SK-N-SH (cell line): ENCODE results near the gene MROH2A. TPM values are rescaled to one million over a fixed set of nuclear protein-coding genes. Genes with fewer than 3 reads are reported as not detected.

Source experiments
- CTCF ChIA-PET: fragments of 300-600, 350-600 bp; formaldehyde crosslinking; extraction: SDS; loops from one replicate; lab custom pipeline; 2021; lab: Yijun Ruan, JAX
- POLR2A ChIA-PET: fragments of 350-600 bp; sonication (Branson Sonifier 250); formaldehyde crosslinking; extraction: SDS; loops from one replicate; lab custom pipeline; 2020; ENCODE audit warnings: antibody characterized with exemption, inconsistent platforms; lab: Yijun Ruan, JAX
- DNase-seq: peaks from one replicate; pipeline ENCODE4 v3.0.0; 2012
- H2AFZ ChIP-seq: fragments of 200-600 bp; sonication (generic); 2 replicates; pipeline ENCODE4 v1.8.1; 2016; ENCODE audit warnings: antibody characterized with exemption, mild to moderate bottlenecking, low read depth
- H3F3A ChIP-seq: fragments of 200-600 bp; sonication (generic); replicated peaks from 2 replicates; pipeline ENCODE3; 2016; ENCODE audit warnings: antibody characterized with exemption, mild to moderate bottlenecking; ENCODE audit not compliant: insufficient read depth
- H3K27ac ChIP-seq, 2 experiments: fragments of 200-500 bp in 1 of 2; fragments of 200-600 bp in 1 of 2; sonication (Bioruptor generic) in 1 of 2; sonication (generic), shearing (Covaris generic) in 1 of 2; 2 replicates each; pipeline versions ENCODE4 v1.5.1 to v1.6.1; 2014 to 2016; ENCODE audit warnings: low read depth in 2 of 2, inconsistent platforms in 1 of 2, low read length in 1 of 2, mild to moderate bottlenecking in 1 of 2, mixed read lengths in 1 of 2
- H3K27me3 ChIP-seq: fragments of 200-600 bp; sonication (generic), shearing (Covaris generic); 2 replicates; pipeline ENCODE4 v1.6.1; 2016; ENCODE audit warnings: mixed run types; ENCODE audit not compliant: insufficient read depth
- H3K36me3 ChIP-seq, 2 experiments: fragments of 200-500 bp in 1 of 2; fragments of 200-600 bp in 1 of 2; sonication (Bioruptor generic) in 1 of 2; sonication (generic) in 1 of 2; replicated peaks in 1 of 2; 2 replicates each; pipeline versions ENCODE3 to v1.5.1; 2014 to 2016; ENCODE audit warnings: low read length in 1 of 2, mild to moderate bottlenecking in 1 of 2; ENCODE audit not compliant: insufficient read depth in 2 of 2, control insufficient read depth in 1 of 2
- H3K4me1 ChIP-seq, 2 experiments: fragments of 200-500 bp in 1 of 2; fragments of 200-600 bp in 1 of 2; sonication (Bioruptor generic) in 1 of 2; sonication (generic), shearing (Covaris generic) in 1 of 2; 2 replicates each; pipeline versions ENCODE4 v1.5.1 to v1.6.1; 2014 to 2016; ENCODE audit warnings: low read depth in 1 of 2, low read length in 1 of 2, mixed run types in 1 of 2; ENCODE audit not compliant: insufficient read depth in 2 of 2, control insufficient read depth in 1 of 2
- H3K4me2 ChIP-seq: fragments of 200-600 bp; sonication (generic), shearing (Covaris generic); 2 replicates; pipeline ENCODE4 v1.6.1; 2017; ENCODE audit warnings: mixed run types
- H3K4me3 ChIP-seq, 2 experiments: fragments of 200-500 bp in 1 of 2; fragments of 200-600 bp in 1 of 2; sonication (Bioruptor generic) in 1 of 2; sonication (generic), shearing (Covaris generic) in 1 of 2; 2 replicates each; pipeline versions ENCODE4 v1.5.1 to v1.8.1; 2014 to 2016; ENCODE audit warnings: low read depth in 2 of 2, inconsistent platforms in 1 of 2, low read length in 1 of 2, mild to moderate bottlenecking in 1 of 2, mixed read lengths in 1 of 2, moderate library complexity in 1 of 2
- H3K79me2 ChIP-seq: fragments of 200-600 bp; sonication (generic); 2 replicates; pipeline ENCODE4 v1.8.1; 2017; ENCODE audit warnings: mild to moderate bottlenecking; ENCODE audit not compliant: insufficient read depth
- H3K9ac ChIP-seq: fragments of 200-600 bp; sonication (generic); 2 replicates; pipeline ENCODE4 v1.6.1; 2017; ENCODE audit warnings: mixed run types
- H3K9me2 ChIP-seq: fragments of 200-600 bp; sonication (generic); 2 replicates; pipeline ENCODE4 v1.6.1; 2017; ENCODE audit warnings: mixed run types
- H3K9me3 ChIP-seq: fragments of 200-600 bp; sonication (generic); 2 replicates; pipeline ENCODE4 v1.6.1; 2017; ENCODE audit warnings: mixed run types, mild to moderate bottlenecking, moderate library complexity
- H4K20me1 ChIP-seq: fragments of 200-600 bp; sonication (generic); 2 replicates; pipeline ENCODE4 v1.6.1; 2017; ENCODE audit warnings: mild to moderate bottlenecking, mixed run types; ENCODE audit not compliant: insufficient read depth
- ELF1 ChIP-seq: IDR thresholded peaks from 2 replicates; pipeline ENCODE4 v1.4.0; 2012
- EP300 ChIP-seq, 2 experiments: IDR thresholded peaks; 2 replicates each; pipeline versions ENCODE4 v1.4.0 to v1.6.1; 2012; ENCODE audit warnings: borderline replicate concordance in 1 of 2, low read depth in 1 of 2, low read length in 1 of 2
- GABPA ChIP-seq: IDR thresholded peaks from 2 replicates; pipeline ENCODE4 v1.4.0; 2012; ENCODE audit warnings: low read depth, mild to moderate bottlenecking
- JUND ChIP-seq: IDR thresholded peaks from 2 replicates; pipeline ENCODE4 v1.4.0; 2012
- NRF1 ChIP-seq: IDR thresholded peaks from 2 replicates; pipeline ENCODE4 v1.6.1; 2012; ENCODE audit warnings: low read depth, mild to moderate bottlenecking, low read length
- POLR2AphosphoS5 ChIP-seq: IDR thresholded peaks from 2 replicates; pipeline ENCODE4 v1.6.1; 2012; ENCODE audit warnings: low read depth, low read length
- SIN3A ChIP-seq: IDR thresholded peaks from 2 replicates; pipeline ENCODE4 v1.6.1; 2012; ENCODE audit warnings: low read depth, mild to moderate bottlenecking, low read length, moderate library complexity, borderline replicate concordance
- TEAD4 ChIP-seq: IDR thresholded peaks from 2 replicates; pipeline ENCODE4 v1.4.0; 2012; ENCODE audit warnings: mild to moderate bottlenecking, borderline replicate concordance; ENCODE audit not compliant: insufficient read depth
- USF1 ChIP-seq: IDR thresholded peaks from 2 replicates; pipeline ENCODE4 v1.4.0; 2012; ENCODE audit warnings: low read depth, borderline replicate concordance
- YY1 ChIP-seq: IDR thresholded peaks from 2 replicates; pipeline ENCODE4 v1.4.0; 2012; ENCODE audit warnings: low read depth, mild to moderate bottlenecking
- ZBTB33 ChIP-seq: IDR thresholded peaks from 2 replicates; pipeline ENCODE4 v1.4.0; 2012; ENCODE audit warnings: low read depth, borderline replicate concordance
- WGBS: methylation state at CpG from one replicate; pipeline ENCODE4 v1.1.6; 2017; ENCODE audit warnings: low lambda C conversion rate; 5-methylcytosine and 5-hydroxymethylcytosine counted together
- polyA plus RNA-seq, 3 experiments: library from polyadenylated mRNA; depleted of rRNA; stranded (reverse); fragments of >200 nt; gene quantifications; 2 replicates each; pipeline ENCODE4 v1.2.3, GENCODE V29; 2012

Gene MROH2A
- polyA plus RNA-seq, 1 of the 3 experiments (the other 2 are of a cell fraction) = 0.02 TPM

- TF ChIP-seq ZBTB33 (no peak), SIN3A (no peak), EP300 (IDR thresholded peaks at IDR 0.05; ENCODE audit: borderline replicate concordance in 1 of 2, low read depth in 1 of 2, low read length in 1 of 2) (no peak), NRF1 (no peak), ELF1 (no peak), YY1 (no peak)
- TF ChIP-seq, all 33 proteins: peak for 0
Observed at GRCh38 chr2:233811732-233812131, 33.6 kb downstream of the MROH2A start (continued).

GRCh38 chr2:233813236-233814055 is 35.3 kb downstream of the MROH2A start:
- no peaks in the 10 kb centered on the region for H3K9me2 ChIP-seq
- H3K79me2 ChIP-seq = no peaks in the 10 kb centered on the region
- ChIA-PET CTCF (interaction anchor here (1.3 kb wide), 1 partner anchor 105 kb away, joined by 3 read pairs; no protein-coding TSS in a partner anchor), POLR2A (no interaction called here)
- H3K4me2 ChIP-seq = no peak overlapping the region
- no peak overlapping the region for H2AFZ ChIP-seq
- no peaks in the 10 kb centered on the region for H3K9me3 ChIP-seq
- 51% methylated on average over 3 of the region's 3 CpGs for WGBS
- H3K4me1 ChIP-seq = peaks cover 0 to 3% of the 10 kb centered on the region in 2 experiments; a peak in 1 of 4 replicates
- H4K20me1 ChIP-seq = no peaks in the 10 kb centered on the region
- no peaks in the 10 kb centered on the region for H3K36me3 ChIP-seq
- no peaks in the 10 kb centered on the region; the same call in 1 of the 2 replicates for H3K27me3 ChIP-seq
- H3F3A ChIP-seq = no peaks in the 10 kb centered on the region
- no peak for DNase-seq
- no peak overlapping the region for H3K27ac ChIP-seq
- H3K9ac ChIP-seq = no peak overlapping the region
- TF ChIP-seq GABPA (no peak), TEAD4 (no peak), JUND (no peak)
- H3K4me3 ChIP-seq = no peak overlapping the region

GRCh38 chr2:233814056-233814835 is 36.1 kb downstream of the MROH2A start:
- Histone ChIP-seq H3K79me2 (no peaks in the 10 kb centered on the region), H3K4me3 (no peak overlapping the region), H3K4me1 (peaks cover 0 to 3% of the 10 kb centered on the region in 2 experiments; a peak in 1 of 4 replicates), H2AFZ (no peak overlapping the region), H3K27me3 (no peaks in the 10 kb centered on the region; the same call in 1 of the 2 replicates), H3K9ac (no peak overlapping the region), H3F3A (no peaks in the 10 kb centered on the region), H3K27ac (no peak overlapping the region), H3K9me2 (no peaks in the 10 kb centered on the region), H3K4me2 (no peak overlapping the region), H3K9me3 (no peaks in the 10 kb centered on the region), H3K36me3 (no peaks in the 10 kb centered on the region), H4K20me1 (no peaks in the 10 kb centered on the region)
- ChIA-PET POLR2A (no interaction called here), CTCF (interaction anchor here (1.3 kb wide), 1 partner anchor 104 kb away, joined by 3 read pairs; no protein-coding TSS in a partner anchor)
- no CpG with 5 or more reads among the region's 2 CpGs for WGBS
- TF ChIP-seq POLR2AphosphoS5 = no peak
- TF ChIP-seq USF1 = peak; percentile 83
- DNase-seq = no peak
